ENCODE measurements around the gene PSMB8. TPM values are rescaled to one million over a fixed set of nuclear protein-coding genes. Genes with fewer than 3 reads are reported as not detected.

The PSMB8 gene
- total RNA-seq, 1 experiment from 2014 or later = 0.96 TPM

GRCh38 chr6:32854376-32855178 is 10.7 kb upstream of the PSMB8 start (continued):
- TF ChIP-seq EZH2phosphoT487 (IDR thresholded peaks at IDR 0.05; ENCODE audit: borderline replicate concordance) (no peak), SP1 (IDR thresholded peaks at IDR 0.05; ENCODE audit: low read depth) (no peak), CTCF (IDR thresholded peaks at IDR 0.05 in 2 of 3, conservative IDR thresholded peaks at IDR 0.05 in 1 of 3; ENCODE audit: borderline replicate concordance in 1 of 3, insufficient read depth in 1 of 3, low read depth in 2 of 3, low read length in 2 of 3) (no peak)

- intact Hi-C loops (cut with micrococcal nuclease) = loop anchor here (1.0 kb wide), 1 partner anchor 15 kb away; the partner anchor contains the start of gene TAP2
- RAD21 ChIA-PET (ENCODE audit: low non-redundant PET in 1 of 2, low total read pairs in 2 of 2, uncharacterized antibody in 2 of 2, unreplicated experiment in 2 of 2) = interaction anchor here (0.8 to 1.5 kb wide), 3 partner anchors 14 to 15 kb away, joined by 3 to 16 read pairs (median 3); partner anchors contain the start of gene TAP2 (in 2 of the 2)
- peak; percentile 93 for ATAC-seq
- no peaks in the 10 kb centered on the region for H3K79me2 ChIP-seq (ENCODE audit: insufficient read depth, low read length)
- peak; percentile 88 for DNase-seq (ENCODE audit: low read depth, low spot score)
- BruUV-seq (replicated peaks) = no TSS peak
- peak within 1 kb of the TSS; percentile 84 for H3K27ac ChIP-seq (ENCODE audit: low read depth, low read length)
- POLR2A ChIA-PET = interaction anchor here (1.2 to 3.5 kb wide), 3 partner anchors 9 to 118 kb away, joined by 12 to 25 read pairs (median 19); partner anchors contain the start of genes PSMB8 and TAP2
- peak within 1 kb of the TSS; percentile 93 for H3K9ac ChIP-seq (ENCODE audit: low read length)
- no peaks in the 10 kb centered on the region for H3K9me3 ChIP-seq (ENCODE audit: control insufficient read depth in 1 of 2, insufficient read depth in 1 of 2, low read depth in 1 of 2, low read length in 2 of 2)
- CTCF ChIA-PET = interaction anchor here (0.7 to 5.9 kb wide), 11 partner anchors 9 to 137 kb away, joined by 3 to 80 read pairs (median 5); partner anchors contain the start of genes HLA-DMA and TAP2
- no peaks in the 10 kb centered on the region for H3K9me2 ChIP-seq (ENCODE audit: insufficient read depth)
- H3K4me2 ChIP-seq (ENCODE audit: low read length) = peak within 1 kb of the TSS; percentile 99
- H4K20me1 ChIP-seq (ENCODE audit: insufficient read depth) = no peaks in the 10 kb centered on the region
- H3K27me3 ChIP-seq (ENCODE audit: insufficient read depth, low read length) = no peaks in the 10 kb centered on the region
- H3K4me3 ChIP-seq (replicated peaks in 1 of 2; ENCODE audit: low read depth in 1 of 2, low read length in 2 of 2) = peak within 1 kb of the TSS; percentile 88 to 95
- peak within 1 kb of the TSS; percentile 91 for H2AFZ ChIP-seq (ENCODE audit: low read depth, low read length, poor library complexity, severe bottlenecking)
- peaks cover 8 to 17% of the 10 kb centered on the region in 2 experiments; a peak in 3 of 4 replicates for H3K4me1 ChIP-seq (ENCODE audit: control insufficient read depth in 1 of 2, insufficient read depth in 2 of 2, low read length in 2 of 2)
- no peaks in the 10 kb centered on the region; a peak in 1 of 4 replicates for H3K36me3 ChIP-seq (ENCODE audit: control insufficient read depth in 1 of 2, insufficient read depth in 2 of 2, low read length in 2 of 2)
- peak; percentile 76 for TF ChIP-seq CBX3 (IDR thresholded peaks at IDR 0.05; ENCODE audit: low read depth)
- TF ChIP-seq ATF3 (IDR thresholded peaks at IDR 0.05) = no peak
- TF ChIP-seq ZFX (IDR thresholded peaks at IDR 0.05) = peak; percentile 75
- TF ChIP-seq ZBTB33 (IDR thresholded peaks at IDR 0.05; ENCODE audit: extremely low read depth, insufficient replicate concordance, low read length) = no peak
- TF ChIP-seq CEBPB (IDR thresholded peaks at IDR 0.05; ENCODE audit: low read depth) = no peak
- peak; percentile 76 for TF ChIP-seq RAD21 (IDR thresholded peaks at IDR 0.05; ENCODE audit: low read depth)
- peak; percentile 67 for TF ChIP-seq MAX (IDR thresholded peaks at IDR 0.05)
- TF ChIP-seq TCF7L2 (IDR thresholded peaks at IDR 0.05; ENCODE audit: borderline replicate concordance, extremely low read depth, insufficient read depth, insufficient read length) = peak; percentile 48
- TF ChIP-seq EZH2phosphoT487 (IDR thresholded peaks at IDR 0.05; ENCODE audit: borderline replicate concordance) = no peak
- TF ChIP-seq EGR1 (IDR thresholded peaks at IDR 0.05; ENCODE audit: low read depth) = no peak
- TF ChIP-seq CTCF (IDR thresholded peaks at IDR 0.05 in 2 of 3, conservative IDR thresholded peaks at IDR 0.05 in 1 of 3; ENCODE audit: borderline replicate concordance in 1 of 3, insufficient read depth in 1 of 3, low read depth in 2 of 3, low read length in 2 of 3) = peak; percentile 64 to 93 (median 81)
- TF ChIP-seq JUND (IDR thresholded peaks at IDR 0.05) = no peak
- peak; percentile 84; the same call in 1 of the 2 replicates for TF ChIP-seq SIN3A (IDR thresholded peaks at IDR 0.05; ENCODE audit: low read depth)
Measured at GRCh38 chr6:32853541-32854375, 9.9 kb upstream of the PSMB8 start, which contains the start of the genes PSMB9 and TAP1. Gene PSMB9 (plus strand): TSS chr6:32854192. CDS start chr6:32854230, 38 bp downstream. Gene TAP1 (minus strand): TSS chr6:32853704. CDS start chr6:32853636, 68 bp downstream.

Data from HCT116 (cell line).